Measurements from ENCODE around the gene LGALS1.

GRCh38 chr22:37625737-37626136 lies 49.7 kb upstream of the LGALS1 start:
- TF ChIP-seq CTCF (IDR thresholded peaks at IDR 0.05; ENCODE audit: insufficient read depth, low read length) (no peak), POLR2AphosphoS5 (IDR thresholded peaks at IDR 0.05; ENCODE audit: low read depth) (no peak), REST (IDR thresholded peaks at IDR 0.05; ENCODE audit: insufficient replicate concordance, low read depth) (no peak)
